Measurements from ENCODE around the gene THRB.

GRCh38 chr3:24526640-24527212 is 32.1 kb upstream of the THRB start:
- TF ChIP-seq, protein P1, sequence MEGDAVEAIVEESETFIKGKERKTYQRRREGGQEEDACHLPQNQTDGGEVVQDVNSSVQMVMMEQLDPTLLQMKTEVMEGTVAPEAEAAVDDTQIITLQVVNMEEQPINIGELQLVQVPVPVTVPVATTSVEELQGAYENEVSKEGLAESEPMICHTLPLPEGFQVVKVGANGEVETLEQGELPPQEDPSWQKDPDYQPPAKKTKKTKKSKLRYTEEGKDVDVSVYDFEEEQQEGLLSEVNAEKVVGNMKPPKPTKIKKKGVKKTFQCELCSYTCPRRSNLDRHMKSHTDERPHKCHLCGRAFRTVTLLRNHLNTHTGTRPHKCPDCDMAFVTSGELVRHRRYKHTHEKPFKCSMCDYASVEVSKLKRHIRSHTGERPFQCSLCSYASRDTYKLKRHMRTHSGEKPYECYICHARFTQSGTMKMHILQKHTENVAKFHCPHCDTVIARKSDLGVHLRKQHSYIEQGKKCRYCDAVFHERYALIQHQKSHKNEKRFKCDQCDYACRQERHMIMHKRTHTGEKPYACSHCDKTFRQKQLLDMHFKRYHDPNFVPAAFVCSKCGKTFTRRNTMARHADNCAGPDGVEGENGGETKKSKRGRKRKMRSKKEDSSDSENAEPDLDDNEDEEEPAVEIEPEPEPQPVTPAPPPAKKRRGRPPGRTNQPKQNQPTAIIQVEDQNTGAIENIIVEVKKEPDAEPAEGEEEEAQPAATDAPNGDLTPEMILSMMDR (IDR thresholded peaks at IDR 0.05; ENCODE audit: poor library complexity), result no peak
- TF ChIP-seq EZH2 (IDR thresholded peaks at IDR 0.05; ENCODE audit: borderline replicate concordance) (no peak), EZH2phosphoT487 (IDR thresholded peaks at IDR 0.05; ENCODE audit: low read depth, severe bottlenecking, unreplicated experiment) (no peak)
